Lower leg skin (tissue), 3 donors: ENCODE data around the gene ARL8B.

Experiments
- POLR2A ChIP-seq, 2 donors: fragments of 450-650 bp; IDR thresholded peaks; one replicate each; pipeline ENCODE4 v1.6.1; 2016 to 2017; ENCODE audit warnings: antibody characterized with exemption in 2 of 2, mild to moderate bottlenecking in 1 of 2, moderate library complexity in 1 of 2
- TF ChIP-seq, protein P1 (sequence below), 3 donors: fragments of 450-650 bp; IDR thresholded peaks; one replicate each; pipeline ENCODE4 v1.5.1; 2016; ENCODE audit warnings: antibody characterized with exemption in 3 of 3, mild to moderate bottlenecking in 3 of 3, moderate library complexity in 2 of 3

DNA sequence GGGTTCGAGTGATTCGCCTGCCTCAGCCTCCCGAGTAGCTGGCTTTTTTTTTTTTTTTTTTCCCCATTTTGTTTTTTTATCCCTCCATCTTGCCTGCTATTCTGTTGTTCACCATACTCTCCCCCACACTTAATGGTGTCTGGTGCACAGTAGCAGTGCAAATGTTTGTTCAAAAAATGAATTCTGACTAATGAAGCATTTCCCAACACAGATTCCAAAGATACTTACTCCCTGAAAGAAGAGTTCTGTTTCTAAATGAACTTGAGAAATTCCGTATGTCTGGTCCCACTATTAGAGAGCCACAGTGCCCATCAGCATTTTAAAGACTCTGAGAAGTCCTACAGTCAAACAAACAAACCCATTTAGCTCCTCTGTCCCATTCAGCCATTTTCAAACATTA is 74.9 kb downstream of the ARL8B start:
- TF ChIP-seq, protein P1, sequence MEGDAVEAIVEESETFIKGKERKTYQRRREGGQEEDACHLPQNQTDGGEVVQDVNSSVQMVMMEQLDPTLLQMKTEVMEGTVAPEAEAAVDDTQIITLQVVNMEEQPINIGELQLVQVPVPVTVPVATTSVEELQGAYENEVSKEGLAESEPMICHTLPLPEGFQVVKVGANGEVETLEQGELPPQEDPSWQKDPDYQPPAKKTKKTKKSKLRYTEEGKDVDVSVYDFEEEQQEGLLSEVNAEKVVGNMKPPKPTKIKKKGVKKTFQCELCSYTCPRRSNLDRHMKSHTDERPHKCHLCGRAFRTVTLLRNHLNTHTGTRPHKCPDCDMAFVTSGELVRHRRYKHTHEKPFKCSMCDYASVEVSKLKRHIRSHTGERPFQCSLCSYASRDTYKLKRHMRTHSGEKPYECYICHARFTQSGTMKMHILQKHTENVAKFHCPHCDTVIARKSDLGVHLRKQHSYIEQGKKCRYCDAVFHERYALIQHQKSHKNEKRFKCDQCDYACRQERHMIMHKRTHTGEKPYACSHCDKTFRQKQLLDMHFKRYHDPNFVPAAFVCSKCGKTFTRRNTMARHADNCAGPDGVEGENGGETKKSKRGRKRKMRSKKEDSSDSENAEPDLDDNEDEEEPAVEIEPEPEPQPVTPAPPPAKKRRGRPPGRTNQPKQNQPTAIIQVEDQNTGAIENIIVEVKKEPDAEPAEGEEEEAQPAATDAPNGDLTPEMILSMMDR (IDR thresholded peaks at IDR 0.05), result no peak
- TF ChIP-seq POLR2A (IDR thresholded peaks at IDR 0.05), result no peak
